HG02973 (cell line): ENCODE data around the gene TMCO4.
"Not testable (repeated sequence)": the region's sequence is repeated elsewhere in the genome, so short reads cannot be mapped to it uniquely, and the experiment has no call there.

ENCODE experiments used
- ATAC-seq: cut with Tn5 transposase; IDR thresholded peaks from one replicate; pipeline ENCODE4 v1.9.1; 2021; ENCODE audit warnings: moderate library complexity; ENCODE audit not compliant: unreplicated experiment

The TMCO4 gene

GRCh38 chr1:19799230-19800075 is at the start of gene TMCO4:
TSS of gene TMCO4 (minus strand) at chr1:19799916. CDS start at chr1:19780758, 19,158 bp downstream.
- ATAC-seq, result peak; percentile 50

GRCh38 chr1:19849307-19849706 is 49.6 kb upstream of the TMCO4 start:
- ATAC-seq, result not testable (repeated sequence)

- not testable (repeated sequence) for ATAC-seq
Measured at GRCh38 chr1:19847334-19847733, 47.6 kb upstream of the TMCO4 start.

DNA sequence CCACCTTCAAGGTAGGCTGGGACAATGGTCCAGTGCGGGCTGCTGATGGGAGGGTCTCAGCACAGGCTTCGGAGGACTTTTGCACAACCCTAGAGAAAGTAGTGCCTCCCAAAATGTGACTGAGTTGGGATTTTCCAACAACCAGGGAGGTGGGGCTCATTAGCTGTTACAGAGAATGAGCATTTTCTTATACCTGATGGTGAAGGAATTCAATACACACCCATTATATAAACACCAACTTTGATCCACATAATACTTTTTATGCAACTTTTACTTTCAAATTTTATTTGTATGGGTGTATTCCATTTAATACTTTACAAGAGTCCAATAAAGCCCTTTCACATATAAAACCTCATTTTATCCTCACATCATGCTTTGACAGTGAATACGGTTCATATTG is 46.6 kb upstream of the TMCO4 start:
- no peak for ATAC-seq

- ATAC-seq, result no peak
Measured at GRCh38 chr1:19845555-19845954, 45.8 kb upstream of the TMCO4 start.

GRCh38 chr1:19844731-19845495 is 45.2 kb upstream of the TMCO4 start:
- ATAC-seq, result no peak

DNA sequence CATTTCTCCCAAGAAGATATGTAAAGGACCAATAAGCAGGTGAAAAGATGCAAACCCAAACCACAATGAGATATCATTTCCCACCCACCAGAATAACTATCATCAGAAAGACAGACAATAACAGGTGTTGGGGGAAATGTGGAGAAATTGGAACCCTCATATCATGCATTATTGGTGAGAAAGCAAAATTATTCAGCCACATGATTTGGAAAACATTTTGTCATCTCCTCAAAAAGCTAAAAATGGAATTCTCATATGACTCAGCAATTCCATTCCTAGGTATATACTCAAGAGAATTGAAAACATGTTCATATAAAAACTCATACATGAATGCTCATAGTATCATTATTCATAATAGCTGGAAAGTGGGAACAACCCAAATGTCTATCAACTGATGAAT is 40.5 kb upstream of the TMCO4 start:
- ATAC-seq, result no peak

GRCh38 chr1:19837866-19838265 is 38.1 kb upstream of the TMCO4 start:
- ATAC-seq, result no peak

GRCh38 chr1:19835578-19835977 is 35.9 kb upstream of the TMCO4 start:
- no peak for ATAC-seq

DNA sequence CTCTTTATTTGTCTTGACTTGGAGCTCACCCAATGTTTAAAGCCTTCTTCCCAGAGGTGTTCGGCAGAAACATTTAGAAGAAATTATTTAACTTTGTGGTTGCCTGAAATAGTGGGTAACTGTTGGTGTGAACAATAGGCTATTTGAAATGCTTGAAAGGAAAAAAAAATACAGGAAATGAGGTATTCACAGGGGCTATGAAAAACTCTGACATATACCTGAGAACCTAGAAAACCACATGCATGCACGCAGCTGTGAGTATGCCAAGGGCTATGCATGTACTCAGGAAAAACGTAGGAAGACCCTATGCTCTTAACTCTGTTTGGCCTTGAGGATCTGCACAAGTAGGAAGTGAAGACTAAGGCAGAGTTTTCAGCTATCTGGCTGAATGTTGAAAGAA is 31.7 kb upstream of the TMCO4 start:
- no peak for ATAC-seq

DNA sequence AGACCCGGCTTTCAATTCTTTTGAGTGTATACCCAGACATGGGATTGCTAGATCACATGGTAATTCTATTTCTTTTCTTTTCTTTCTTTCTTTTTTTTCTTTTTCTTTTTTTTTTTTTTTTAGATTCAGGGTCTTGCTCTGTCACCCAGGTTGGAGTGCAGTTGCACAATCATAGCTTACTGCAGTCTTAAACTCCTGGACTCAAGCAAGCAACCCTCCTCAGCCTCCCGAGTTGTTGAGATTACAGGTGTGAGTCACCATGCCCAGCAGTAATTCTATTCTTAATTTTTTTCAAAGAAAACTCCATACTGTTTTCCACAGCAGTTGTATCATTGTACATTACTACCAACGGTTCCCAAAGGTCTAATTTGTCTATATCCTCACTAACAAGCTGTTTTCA is 28.8 kb upstream of the TMCO4 start:
- ATAC-seq, result no peak

- no peak for ATAC-seq
Measured at GRCh38 chr1:19825298-19825697, 25.6 kb upstream of the TMCO4 start.

DNA sequence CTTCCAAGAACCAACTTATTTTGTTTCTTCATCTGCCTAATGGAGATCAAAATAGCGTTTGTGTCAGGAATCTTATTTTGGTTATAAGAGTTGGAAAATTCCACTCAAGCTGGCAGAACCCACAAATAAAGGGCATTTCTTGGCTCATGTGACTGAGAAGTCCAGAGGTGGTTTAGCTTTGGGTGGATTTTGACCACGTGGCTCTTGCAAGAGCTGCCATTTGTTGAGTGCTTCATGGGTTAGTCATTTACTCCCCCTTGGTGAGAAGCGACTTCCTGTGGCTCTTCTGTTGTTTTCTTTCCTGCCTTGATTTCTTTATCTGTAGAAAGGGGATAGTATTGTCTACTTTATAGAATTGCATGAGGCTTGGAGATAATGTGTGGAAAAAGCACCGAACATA is 24.8 kb upstream of the TMCO4 start:
- no peak for ATAC-seq

GRCh38 chr1:19824036-19824435 is 24.3 kb upstream of the TMCO4 start:
- no peak for ATAC-seq

- no peak for ATAC-seq
Measured at GRCh38 chr1:19819701-19820100, 20.0 kb upstream of the TMCO4 start.

GRCh38 chr1:19818324-19818723 is 18.6 kb upstream of the TMCO4 start:
- no peak for ATAC-seq

DNA sequence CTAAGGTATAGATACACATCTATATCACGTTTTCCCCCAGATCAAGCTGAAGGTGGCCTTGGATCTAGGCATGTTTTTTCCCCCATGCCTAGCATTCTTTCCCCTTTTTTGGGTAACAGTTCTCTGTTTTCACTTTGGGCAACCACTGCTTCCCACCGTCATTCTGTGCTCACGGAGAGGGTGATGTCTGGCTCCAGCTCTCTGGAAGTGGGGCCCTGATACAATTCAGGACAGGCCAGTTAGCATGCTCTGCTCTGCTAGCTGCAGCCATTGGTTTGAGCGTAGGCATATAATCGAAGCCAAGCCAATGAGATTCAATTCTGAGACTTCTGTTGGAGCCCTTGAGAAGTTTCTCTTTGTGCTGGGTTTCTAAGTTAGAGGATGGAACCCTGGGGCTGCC is 17.4 kb upstream of the TMCO4 start:
- no peak for ATAC-seq

DNA sequence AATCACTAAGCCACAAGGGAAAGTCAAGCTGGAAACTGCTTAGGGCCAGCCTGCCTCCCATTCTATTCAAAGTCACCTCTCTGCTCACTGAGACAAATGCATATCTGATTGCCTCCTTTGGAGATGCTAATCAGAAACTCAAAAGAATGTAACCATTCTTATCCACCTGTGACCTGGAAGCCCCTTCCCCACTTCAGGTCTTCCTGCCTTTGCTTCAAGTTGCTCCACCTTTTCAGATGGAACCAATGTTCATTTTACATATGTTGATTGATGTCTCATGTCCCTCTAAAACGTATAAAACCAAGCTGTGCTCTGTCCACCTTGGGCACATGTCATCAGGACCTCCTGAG is 17.0 kb upstream of the TMCO4 start:
- not testable (repeated sequence) for ATAC-seq

GRCh38 chr1:19815801-19816736 is 16.4 kb upstream of the TMCO4 start:
- no peak for ATAC-seq

GRCh38 chr1:19814681-19815503 is 15.2 kb upstream of the TMCO4 start, which contains the start of gene RNF186:
TSS of gene RNF186 (minus strand) at chr1:19815283. CDS start at chr1:19815101, 182 bp downstream.
- ATAC-seq, result no peak
